ENCODE results near the gene SPOUT1.
"Not testable (repeated sequence)": the region's sequence is repeated elsewhere in the genome, so short reads cannot be mapped to it uniquely, and the experiment has no call there.

DNA sequence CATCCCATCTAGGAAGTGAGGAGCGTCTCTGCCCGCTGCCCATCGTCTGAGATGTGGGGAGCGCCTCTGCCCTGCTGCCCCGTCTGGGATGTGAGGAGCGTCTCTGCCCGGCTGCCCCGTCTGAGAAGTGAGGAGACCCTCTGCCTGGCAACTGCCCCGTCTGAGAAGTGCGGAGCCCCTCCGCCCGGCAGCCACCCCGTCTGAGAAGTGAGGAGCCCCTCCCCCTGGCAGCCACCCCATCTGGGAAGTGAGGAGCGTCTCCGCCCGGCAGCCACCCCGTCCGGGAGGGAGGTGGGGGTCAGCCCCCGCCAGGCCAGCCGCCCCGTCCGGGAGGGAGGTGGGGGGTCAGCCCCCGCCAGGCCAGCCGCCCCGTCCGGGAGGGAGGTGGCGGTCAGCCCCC, 49.5 kb downstream of the SPOUT1 start:
- not testable (repeated sequence) for TF ChIP-seq POLR2A, POLR2AphosphoS5 (IDR thresholded peaks at IDR 0.05)
- TF ChIP-seq, protein P1, sequence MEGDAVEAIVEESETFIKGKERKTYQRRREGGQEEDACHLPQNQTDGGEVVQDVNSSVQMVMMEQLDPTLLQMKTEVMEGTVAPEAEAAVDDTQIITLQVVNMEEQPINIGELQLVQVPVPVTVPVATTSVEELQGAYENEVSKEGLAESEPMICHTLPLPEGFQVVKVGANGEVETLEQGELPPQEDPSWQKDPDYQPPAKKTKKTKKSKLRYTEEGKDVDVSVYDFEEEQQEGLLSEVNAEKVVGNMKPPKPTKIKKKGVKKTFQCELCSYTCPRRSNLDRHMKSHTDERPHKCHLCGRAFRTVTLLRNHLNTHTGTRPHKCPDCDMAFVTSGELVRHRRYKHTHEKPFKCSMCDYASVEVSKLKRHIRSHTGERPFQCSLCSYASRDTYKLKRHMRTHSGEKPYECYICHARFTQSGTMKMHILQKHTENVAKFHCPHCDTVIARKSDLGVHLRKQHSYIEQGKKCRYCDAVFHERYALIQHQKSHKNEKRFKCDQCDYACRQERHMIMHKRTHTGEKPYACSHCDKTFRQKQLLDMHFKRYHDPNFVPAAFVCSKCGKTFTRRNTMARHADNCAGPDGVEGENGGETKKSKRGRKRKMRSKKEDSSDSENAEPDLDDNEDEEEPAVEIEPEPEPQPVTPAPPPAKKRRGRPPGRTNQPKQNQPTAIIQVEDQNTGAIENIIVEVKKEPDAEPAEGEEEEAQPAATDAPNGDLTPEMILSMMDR (IDR thresholded peaks at IDR 0.05 in 8 of 11, conservative IDR thresholded peaks at IDR 0.05 in 3 of 11): not testable (repeated sequence)
